Mesenteric fat pad (tissue), 1 donor: ENCODE data around the gene MAML2. TPM values are rescaled to one million over a fixed set of nuclear protein-coding genes. Genes with fewer than 3 reads are reported as not detected.
A peak's percentile ranks its signal among the peaks of the same experiment; 100 is the strongest.

Source experiments
- DNase-seq: peaks from one replicate; pipeline ENCODE4 v3.0.0-alpha.2; 2020; ENCODE audit warnings: low spot score
- long read RNA-seq: library from polyadenylated mRNA; unstranded; transcript quantifications from one replicate; pipeline ENCODE4 v2.0.0, GENCODE V29; 2020
- total RNA-seq: library from RNA; stranded (reverse); fragmentation: NEBNext Ultra II Directional; extraction: Animal tissue kit (Norgen Biotek cat#: 25700); gene quantifications from one replicate; pipeline ENCODE4 v1.2.1, GENCODE V29; 2021
- donor health status: DM: yes; HTN: yes; CAD: no.

The MAML2 gene
- total RNA-seq = 19.9 TPM
- long read RNA-seq, partial matches to known transcripts = 0 of 44 reads
- long read RNA-seq, other reads (novel, unspliced or antisense) = 44 of 44 reads

DNA sequence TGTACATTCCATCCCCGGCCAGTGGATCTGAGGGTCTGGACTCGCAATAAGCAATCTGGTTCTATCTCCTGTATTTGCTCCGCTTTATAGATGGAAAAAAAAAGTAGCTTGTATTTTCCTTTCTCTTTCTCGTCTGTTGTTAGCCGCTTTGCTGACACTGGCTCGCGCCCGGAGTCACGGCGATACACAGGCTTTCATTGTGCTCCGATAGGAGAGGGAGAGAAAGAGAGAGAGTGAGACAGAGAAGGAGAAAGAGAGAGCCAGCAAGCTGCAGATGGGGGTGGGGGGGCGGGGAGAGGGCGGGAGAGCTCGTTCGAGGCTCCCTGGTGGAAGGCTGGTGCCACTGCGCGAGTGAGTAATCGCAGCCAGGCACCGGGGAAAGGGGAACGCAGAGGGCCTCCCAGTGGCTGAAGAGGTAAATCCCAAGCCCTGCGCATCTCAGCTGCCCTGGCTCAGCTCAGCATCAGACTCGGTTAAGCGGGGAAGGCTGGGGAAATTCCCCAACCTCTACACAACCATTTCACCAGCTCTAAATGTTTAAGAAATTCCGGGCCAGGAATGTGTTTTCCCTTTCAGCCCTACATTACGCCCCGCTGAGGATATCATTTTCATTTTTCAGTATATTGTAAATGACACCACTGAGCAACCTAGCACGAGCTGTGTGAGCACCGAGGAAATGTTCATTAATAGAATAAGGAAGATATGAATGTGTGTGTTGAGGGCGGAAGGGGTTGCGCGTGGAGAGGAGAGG is at the start of gene MAML2:
Gene MAML2, minus strand, starts transcription at position 235 of the 751 bp plus-strand sequence. CDS start 1,300 bp downstream, outside the sequence.
- peak; percentile 95 for DNase-seq

- DNase-seq = no peak
These were observed 48.8 kb upstream of the MAML2 start for GRCh38 chr11:96391698-96392307.

- no peak for DNase-seq
These were observed 47.4 kb upstream of the MAML2 start for GRCh38 chr11:96390488-96390792.

DNA sequence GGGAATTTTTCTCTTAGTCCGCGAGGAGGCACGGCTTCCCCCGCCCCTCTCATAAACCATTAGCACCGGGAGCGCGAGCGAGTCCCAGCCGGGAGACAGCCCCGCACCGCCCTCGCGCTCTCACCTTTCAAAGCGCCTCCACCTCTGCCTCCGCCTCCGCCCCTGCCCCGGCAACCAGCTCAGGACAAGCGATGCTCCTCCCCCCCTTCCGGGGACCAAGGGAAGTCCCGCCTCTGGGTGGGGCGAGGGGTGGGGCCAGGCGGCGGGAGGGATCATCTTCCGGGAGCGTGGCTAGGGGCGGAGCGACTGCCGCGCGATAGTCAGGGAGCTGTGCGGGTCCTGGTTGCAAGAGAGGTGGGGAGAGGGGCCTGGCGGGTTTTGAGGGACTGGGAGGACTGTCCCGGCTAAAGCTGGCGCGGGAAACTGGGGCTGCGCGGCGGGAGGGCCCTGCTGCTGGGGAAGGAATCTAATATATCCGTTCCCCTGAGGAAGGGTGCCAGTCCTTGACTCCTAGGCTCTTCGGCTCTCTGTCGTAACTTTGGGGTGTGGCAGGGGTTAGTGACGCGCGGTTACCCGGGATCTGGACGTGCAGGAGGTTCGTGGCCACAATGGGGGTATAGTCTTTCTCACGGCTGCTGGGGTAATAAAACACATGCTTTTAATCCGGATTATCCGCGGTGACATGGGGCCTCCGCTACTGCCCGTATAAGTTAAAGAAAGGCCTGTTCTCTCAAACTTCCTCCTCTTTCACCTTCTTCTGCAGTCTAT is 46.9 kb upstream of the MAML2 start, which contains the start of the genes CCDC82 and JRKL:
Gene CCDC82, minus strand, starts transcription at position 193 of the 768 bp plus-strand sequence. CDS start 5,165 bp downstream, outside the sequence.
Gene JRKL, plus strand, starts transcription at position 294 of the 768 bp plus-strand sequence. CDS start 637 bp downstream, outside the sequence.
- peak; percentile 98 for DNase-seq

GRCh38 chr11:96388891-96389719 is 46.1 kb upstream of the MAML2 start:
- DNase-seq = no peak

DNA sequence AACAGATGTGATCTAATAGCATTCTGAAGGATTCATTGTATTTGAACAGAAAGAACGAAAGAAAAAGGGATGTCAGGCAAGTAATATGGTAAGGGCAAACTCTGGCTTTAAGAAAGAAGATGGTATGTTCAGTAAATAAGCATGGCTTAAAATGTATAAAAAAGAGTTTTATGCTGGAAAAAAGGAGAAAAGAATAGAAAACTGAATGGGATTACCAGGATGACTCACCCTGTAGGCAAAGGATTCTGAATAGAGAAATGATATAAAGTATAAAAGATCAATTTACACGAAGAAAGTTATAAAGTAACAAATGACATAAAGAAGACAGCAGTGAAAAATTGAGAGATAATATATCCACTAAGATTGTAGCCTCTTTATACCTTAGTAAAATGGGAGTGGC is 42.2 kb upstream of the MAML2 start:
- DNase-seq = no peak

DNA sequence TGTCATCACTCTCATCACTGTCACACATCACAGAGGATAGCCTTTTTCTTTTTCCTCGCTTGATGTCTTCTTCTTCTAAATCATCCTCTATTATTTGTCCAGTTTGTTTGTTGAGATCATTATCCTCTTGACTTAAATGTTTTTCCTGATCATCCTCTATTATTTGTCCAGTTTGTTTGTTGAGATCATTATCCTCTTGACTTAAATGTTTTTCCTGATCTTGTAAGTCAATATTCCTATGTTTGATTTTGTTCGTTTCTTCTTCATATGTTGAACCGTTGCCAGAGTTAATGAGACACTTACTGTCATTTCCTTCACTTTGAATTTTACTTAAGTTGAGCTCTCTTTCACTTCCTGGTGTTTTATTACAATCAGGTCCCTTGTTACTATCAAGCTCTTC is 41.2 kb upstream of the MAML2 start:
- no peak for DNase-seq

DNA sequence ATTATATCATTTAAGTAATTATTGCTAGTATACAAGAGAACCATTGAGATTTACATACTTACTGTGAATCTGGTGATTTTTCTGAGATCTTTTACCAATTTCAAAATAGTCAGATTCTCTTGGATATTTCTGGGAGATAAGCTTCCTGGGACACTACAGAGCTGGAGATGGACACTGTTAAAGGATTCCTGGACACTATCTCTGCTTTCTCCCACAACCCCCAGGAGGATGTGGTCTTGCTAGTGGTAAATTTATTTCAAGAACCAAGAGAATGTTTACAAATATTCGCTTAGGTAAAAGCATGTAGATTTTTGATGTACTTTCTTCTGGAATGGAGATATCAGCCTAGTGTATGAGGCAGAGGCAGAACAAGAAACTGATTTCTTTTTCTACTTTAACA is 33.8 kb upstream of the MAML2 start:
- DNase-seq = no peak

DNA sequence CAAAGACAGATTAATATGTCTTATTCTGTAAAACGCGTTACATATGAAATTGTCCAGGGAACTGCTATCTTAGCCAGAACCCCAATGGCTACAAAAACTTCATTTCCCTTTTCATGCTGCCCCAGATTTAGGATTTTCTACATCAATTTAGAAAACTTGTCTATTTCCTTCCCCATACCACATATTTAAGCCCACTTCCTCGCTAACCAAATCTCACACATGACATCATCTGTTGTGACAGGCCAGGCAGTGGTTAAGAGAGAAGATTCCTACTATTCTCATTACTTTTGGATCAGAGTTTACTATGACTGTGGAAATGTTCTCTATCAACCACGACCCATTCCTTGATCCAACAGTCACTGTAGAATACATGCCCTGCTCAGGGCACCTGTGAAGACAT is 30.8 kb upstream of the MAML2 start:
- no peak for DNase-seq

DNA sequence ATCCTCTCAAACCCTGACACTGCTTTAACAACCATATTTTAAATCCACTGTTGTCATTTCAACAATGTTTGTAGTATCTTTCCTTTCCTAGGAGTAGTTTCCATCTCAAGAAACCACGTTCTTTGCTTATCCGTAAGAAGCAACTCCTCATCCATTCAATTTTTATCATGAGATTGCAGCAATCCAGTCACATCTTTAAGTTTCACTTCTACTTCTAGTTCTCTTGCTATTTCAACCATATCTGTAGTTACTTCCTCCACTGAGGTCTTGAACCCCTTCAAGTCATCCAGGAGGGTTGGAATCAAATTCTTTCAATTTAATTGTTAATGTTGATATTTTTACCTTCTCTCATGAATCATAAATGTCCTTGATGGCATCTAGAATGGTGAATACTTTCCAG is 24.3 kb upstream of the MAML2 start:
- no peak for DNase-seq

DNA sequence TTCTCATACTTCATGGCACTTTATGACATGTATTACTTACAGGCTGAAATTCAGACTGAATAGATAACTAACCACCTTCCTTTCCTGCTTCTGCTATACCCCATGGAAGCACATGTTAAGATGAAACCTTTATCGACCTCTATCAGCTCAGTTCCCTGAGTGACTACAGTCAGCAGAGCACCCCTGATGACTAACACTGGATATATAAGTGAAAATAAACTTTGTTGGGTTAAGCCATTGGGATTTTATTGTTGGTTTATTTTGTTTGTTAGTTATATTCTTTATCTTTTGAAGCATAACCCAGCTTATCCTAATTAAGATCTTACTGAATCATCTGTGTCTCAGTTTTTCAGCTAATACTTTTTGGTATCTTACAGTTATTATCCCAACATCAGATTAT is 23.0 kb upstream of the MAML2 start:
- no peak for DNase-seq

DNA sequence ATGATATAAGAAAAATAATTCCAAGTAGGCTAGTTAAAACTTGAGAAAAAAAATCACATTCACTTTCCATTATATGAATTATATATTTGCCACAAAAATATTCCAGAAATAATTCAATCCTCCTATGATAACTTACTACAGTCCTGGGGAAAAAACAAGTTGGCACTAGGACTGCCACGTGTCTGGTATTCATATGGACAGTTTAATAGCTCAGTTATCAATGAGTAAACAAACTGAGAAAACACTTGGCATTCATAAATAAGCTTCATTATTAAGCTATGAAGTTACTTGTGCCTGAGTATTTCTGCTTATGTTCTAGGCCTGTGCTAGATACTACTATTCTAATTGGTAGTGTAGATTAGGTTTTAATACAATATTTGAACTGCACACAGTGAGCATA is 22.5 kb upstream of the MAML2 start:
- DNase-seq = no peak

GRCh38 chr11:96361778-96362177 is 18.8 kb upstream of the MAML2 start:
- no peak for DNase-seq

GRCh38 chr11:96358321-96358720 is 15.3 kb upstream of the MAML2 start:
- no peak for DNase-seq

- no peak for DNase-seq
These were observed 14.8 kb upstream of the MAML2 start for GRCh38 chr11:96357794-96358193.

- DNase-seq = no peak
These were observed 13.9 kb upstream of the MAML2 start for GRCh38 chr11:96356848-96357247.

GRCh38 chr11:96342014-96342960 is 708 bp downstream of the MAML2 start:
- DNase-seq = no peak

DNA sequence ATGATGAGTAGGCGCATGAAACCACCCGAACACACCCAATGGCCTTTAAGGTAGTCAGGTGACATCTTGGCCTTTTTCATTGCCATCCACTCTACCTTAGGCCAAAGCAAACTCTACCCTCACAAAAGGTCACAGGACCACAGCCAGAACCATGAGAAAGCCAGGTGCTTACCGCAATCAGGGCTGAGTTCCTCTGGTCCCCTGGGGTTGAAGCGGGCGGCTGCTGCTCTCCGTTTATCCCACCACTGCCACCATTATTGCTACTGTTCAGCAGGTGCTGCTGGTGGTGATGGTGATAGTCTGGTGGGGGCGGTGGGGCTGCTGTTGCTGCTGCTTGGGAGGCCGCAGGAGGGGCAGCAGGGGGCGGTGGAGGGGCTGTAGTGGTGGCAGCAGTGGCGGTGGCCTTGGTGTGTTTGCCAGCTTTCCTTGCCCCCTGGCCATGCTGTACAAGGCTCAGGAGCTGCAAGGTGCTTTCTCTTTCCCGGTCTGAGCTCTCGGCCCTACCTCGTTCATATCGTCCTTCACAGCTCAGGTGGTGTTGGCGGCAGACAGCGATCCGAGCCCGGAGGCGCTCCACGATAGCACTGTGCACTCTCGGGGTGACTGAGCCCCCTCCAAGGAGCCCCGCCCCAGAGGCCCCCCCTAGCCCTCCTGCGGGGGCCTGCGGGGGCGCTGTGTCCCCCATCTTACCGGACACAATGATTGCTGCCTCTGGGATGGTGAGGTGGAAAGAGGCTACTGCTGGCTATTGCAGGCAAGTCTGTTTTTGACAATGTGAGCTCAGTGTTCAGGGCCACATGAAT is 1.6 kb downstream of the MAML2 start:
- DNase-seq = peak; percentile 90

DNA sequence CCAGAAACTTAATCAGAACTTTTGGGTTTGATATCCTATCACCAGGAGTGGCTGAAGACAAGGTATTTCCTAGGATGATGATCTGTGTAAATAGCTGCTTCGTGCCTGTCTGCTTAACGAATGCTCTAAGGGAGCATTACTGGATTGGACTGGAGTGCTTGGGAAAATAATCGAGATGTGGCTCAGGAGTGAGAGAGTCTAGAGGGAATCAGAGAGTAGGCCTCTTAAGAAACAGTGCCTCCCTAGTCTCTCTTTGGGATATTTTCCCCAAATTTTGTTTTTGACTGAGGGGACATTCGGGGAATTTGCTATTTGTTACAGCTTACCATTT is 2.5 kb downstream of the MAML2 start:
- DNase-seq = no peak
